Measurements from ENCODE around the gene EPN2.
"Not testable (repeated sequence)": the region's sequence is repeated elsewhere in the genome, so short reads cannot be mapped to it uniquely, and the experiment has no call there.

EPN2 gene

GRCh38 chr17:19346351-19347255 lies 109.4 kb downstream of the EPN2 start:
- Histone ChIP-seq H3K79me2 (no peaks in the 10 kb centered on the region), H3K36me3 (ENCODE audit: control insufficient read depth, insufficient read depth, low read length) (no peaks in the 10 kb centered on the region), H3K4me3 (ENCODE audit: low read depth, low read length) (no peak overlapping the region), H3K9me3 (ENCODE audit: control insufficient read depth, low read length) (no peaks in the 10 kb centered on the region), H3K27me3 (ENCODE audit: control insufficient read depth, insufficient read depth, low read length) (no peaks in the 10 kb centered on the region), H3K9ac (no peak overlapping the region), H3K4me1 (peaks cover 5% of the 10 kb centered on the region), H3K27ac (no peak overlapping the region), H2AFZ (no peak overlapping the region), H3K4me2 (ENCODE audit: low read length) (no peak overlapping the region)
- TF ChIP-seq CTCF (IDR thresholded peaks at IDR 0.05) = no peak

- no peak overlapping the region for H2AFZ ChIP-seq
- TF ChIP-seq CTCF (IDR thresholded peaks at IDR 0.05) = no peak
- no peak overlapping the region for H3K4me3 ChIP-seq (ENCODE audit: low read depth, low read length)
- H3K4me2 ChIP-seq (ENCODE audit: low read length) = no peak overlapping the region
- no peaks in the 10 kb centered on the region for H3K9me3 ChIP-seq (ENCODE audit: control insufficient read depth, low read length)
- H3K27ac ChIP-seq = no peak overlapping the region
- no peaks in the 10 kb centered on the region for H3K27me3 ChIP-seq (ENCODE audit: control insufficient read depth, insufficient read depth, low read length)
- H3K4me1 ChIP-seq = peaks cover 3% of the 10 kb centered on the region
- no peaks in the 10 kb centered on the region for H3K36me3 ChIP-seq (ENCODE audit: control insufficient read depth, insufficient read depth, low read length)
- no peaks in the 10 kb centered on the region for H3K79me2 ChIP-seq
- no peak overlapping the region for H3K9ac ChIP-seq
Measured at GRCh38 chr17:19347323-19348080, 110.3 kb downstream of the EPN2 start.

GRCh38 chr17:19348081-19348650 lies 111.0 kb downstream of the EPN2 start:
- Histone ChIP-seq H3K4me1 (no peaks in the 10 kb centered on the region), H3K27ac (no peak overlapping the region), H3K36me3 (ENCODE audit: control insufficient read depth, insufficient read depth, low read length) (no peaks in the 10 kb centered on the region), H3K4me2 (ENCODE audit: low read length) (no peak overlapping the region), H3K79me2 (no peaks in the 10 kb centered on the region), H3K27me3 (ENCODE audit: control insufficient read depth, insufficient read depth, low read length) (no peaks in the 10 kb centered on the region), H3K9me3 (ENCODE audit: control insufficient read depth, low read length) (no peaks in the 10 kb centered on the region), H3K4me3 (ENCODE audit: low read depth, low read length) (no peak overlapping the region), H2AFZ (no peak overlapping the region), H3K9ac (no peak overlapping the region)
- no peak for TF ChIP-seq CTCF (IDR thresholded peaks at IDR 0.05)

- Histone ChIP-seq H3K36me3 (ENCODE audit: control insufficient read depth, insufficient read depth, low read length) (no peaks in the 10 kb centered on the region), H3K4me1 (no peaks in the 10 kb centered on the region), H3K9ac (no peak overlapping the region), H3K27me3 (ENCODE audit: control insufficient read depth, insufficient read depth, low read length) (no peaks in the 10 kb centered on the region), H3K27ac (no peak overlapping the region), H3K9me3 (ENCODE audit: control insufficient read depth, low read length) (no peaks in the 10 kb centered on the region), H3K4me3 (ENCODE audit: low read depth, low read length) (no peak overlapping the region), H3K4me2 (ENCODE audit: low read length) (no peak overlapping the region), H2AFZ (no peak overlapping the region), H3K79me2 (no peaks in the 10 kb centered on the region)
- TF ChIP-seq CTCF (IDR thresholded peaks at IDR 0.05) = no peak
Measured at GRCh38 chr17:19348806-19349205, 111.6 kb downstream of the EPN2 start.

- not testable (repeated sequence) for H3K36me3 ChIP-seq (ENCODE audit: control insufficient read depth, insufficient read depth, low read length); H3K4me2 ChIP-seq (ENCODE audit: low read length); H3K4me3 ChIP-seq (ENCODE audit: low read depth, low read length); H3K9me3 ChIP-seq (ENCODE audit: control insufficient read depth, low read length); H3K9ac ChIP-seq; H3K79me2 ChIP-seq; H3K27me3 ChIP-seq (ENCODE audit: control insufficient read depth, insufficient read depth, low read length); H2AFZ ChIP-seq; H3K27ac ChIP-seq; H3K4me1 ChIP-seq
Measured at GRCh38 chr17:19353401-19353800, 116.2 kb downstream of the EPN2 start.

Data from parathyroid adenoma (tissue), 2 donors.